AG09319 (cell line): ENCODE measurements around the gene TOMM5.

Experiments used
- DNase-seq: peaks from one replicate; pipeline ENCODE4 v3.0.0-alpha.2; 2010; ENCODE audit warnings: low read depth; ENCODE audit errors: extremely low read depth
- TF ChIP-seq, protein P1 (sequence below): IDR thresholded peaks from 2 replicates; pipeline ENCODE4 v1.5.1; 2011; ENCODE audit warnings: low read depth, mild to moderate bottlenecking, inconsistent platforms, low read length, moderate library complexity

Gene TOMM5

DNA sequence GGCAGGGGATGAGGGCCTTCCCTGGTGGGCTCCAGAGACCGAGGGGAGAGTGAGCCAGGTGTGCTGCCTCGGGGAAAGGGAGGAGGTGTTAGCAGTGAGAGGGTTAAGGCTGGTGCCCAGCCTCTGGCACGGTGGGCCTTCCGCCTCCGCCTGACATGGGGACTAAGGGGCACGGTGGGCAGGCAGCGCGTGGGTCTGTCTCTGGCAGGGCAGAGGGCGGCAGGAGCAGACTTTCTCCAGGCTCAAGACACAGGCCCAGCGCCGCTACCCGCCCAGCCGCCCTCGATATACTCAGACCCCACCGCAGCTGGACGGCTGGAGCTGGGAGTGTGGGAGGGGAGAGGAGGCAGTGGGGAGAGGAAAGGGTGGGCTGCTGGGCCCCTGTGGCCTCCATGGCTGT lies 43.4 kb upstream of the TOMM5 start:
- no peak for DNase-seq
- TF ChIP-seq, protein P1, sequence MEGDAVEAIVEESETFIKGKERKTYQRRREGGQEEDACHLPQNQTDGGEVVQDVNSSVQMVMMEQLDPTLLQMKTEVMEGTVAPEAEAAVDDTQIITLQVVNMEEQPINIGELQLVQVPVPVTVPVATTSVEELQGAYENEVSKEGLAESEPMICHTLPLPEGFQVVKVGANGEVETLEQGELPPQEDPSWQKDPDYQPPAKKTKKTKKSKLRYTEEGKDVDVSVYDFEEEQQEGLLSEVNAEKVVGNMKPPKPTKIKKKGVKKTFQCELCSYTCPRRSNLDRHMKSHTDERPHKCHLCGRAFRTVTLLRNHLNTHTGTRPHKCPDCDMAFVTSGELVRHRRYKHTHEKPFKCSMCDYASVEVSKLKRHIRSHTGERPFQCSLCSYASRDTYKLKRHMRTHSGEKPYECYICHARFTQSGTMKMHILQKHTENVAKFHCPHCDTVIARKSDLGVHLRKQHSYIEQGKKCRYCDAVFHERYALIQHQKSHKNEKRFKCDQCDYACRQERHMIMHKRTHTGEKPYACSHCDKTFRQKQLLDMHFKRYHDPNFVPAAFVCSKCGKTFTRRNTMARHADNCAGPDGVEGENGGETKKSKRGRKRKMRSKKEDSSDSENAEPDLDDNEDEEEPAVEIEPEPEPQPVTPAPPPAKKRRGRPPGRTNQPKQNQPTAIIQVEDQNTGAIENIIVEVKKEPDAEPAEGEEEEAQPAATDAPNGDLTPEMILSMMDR: no peak

DNA sequence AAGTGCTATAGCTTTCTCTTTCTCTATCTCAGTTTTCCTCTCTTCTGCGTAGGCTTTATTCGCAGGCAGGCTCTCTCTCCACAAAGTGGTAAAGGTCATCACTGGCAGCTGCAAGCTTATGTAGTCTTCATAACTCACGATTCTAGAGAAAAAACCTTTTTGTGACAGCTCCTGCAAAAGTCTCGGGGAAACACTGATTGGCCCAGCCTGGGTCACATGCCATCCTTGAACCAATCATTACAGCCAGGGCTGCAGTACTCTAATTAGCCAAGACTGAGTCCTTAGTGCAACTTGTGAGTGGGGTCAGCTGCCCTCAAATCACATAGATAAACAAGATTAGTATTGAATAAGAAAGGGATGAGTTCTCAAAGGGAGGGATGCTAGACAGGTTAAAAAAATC lies 40.1 kb upstream of the TOMM5 start:
- DNase-seq: no peak
- TF ChIP-seq, protein P1: no peak

- TF ChIP-seq, protein P1: no peak
- DNase-seq: no peak
These were observed 34.4 kb upstream of the TOMM5 start for GRCh38 chr9:37626708-37627292.

DNA sequence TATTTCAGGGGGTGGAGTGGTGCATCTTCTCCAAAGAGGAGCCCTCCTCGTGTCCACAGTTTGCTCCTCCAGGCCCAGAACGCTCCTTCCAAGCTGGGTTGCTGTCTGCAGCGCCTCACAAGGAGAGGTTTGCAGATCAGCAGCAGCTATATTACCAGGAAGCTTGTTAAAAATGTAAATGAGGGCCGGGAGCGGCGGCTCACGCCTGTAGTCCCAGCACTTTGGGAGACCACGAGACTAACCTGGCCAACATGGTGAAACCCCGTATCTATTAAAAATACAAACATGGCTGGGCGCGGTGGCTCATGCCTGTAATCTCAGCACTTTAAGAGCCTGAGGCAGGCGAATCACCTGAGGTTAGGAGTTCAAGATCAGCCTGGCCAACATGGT lies 33.4 kb upstream of the TOMM5 start:
- TF ChIP-seq, protein P1: no peak

GRCh38 chr9:37625036-37625757 lies 32.8 kb upstream of the TOMM5 start:
- no peak for DNase-seq
- TF ChIP-seq, protein P1: no peak

More for the DNA sequence above, 33.4 kb upstream of the TOMM5 start:
- DNase-seq: no peak

- DNase-seq: no peak
- TF ChIP-seq, protein P1: no peak
These were observed 31.7 kb upstream of the TOMM5 start for GRCh38 chr9:37624073-37624472.

DNA sequence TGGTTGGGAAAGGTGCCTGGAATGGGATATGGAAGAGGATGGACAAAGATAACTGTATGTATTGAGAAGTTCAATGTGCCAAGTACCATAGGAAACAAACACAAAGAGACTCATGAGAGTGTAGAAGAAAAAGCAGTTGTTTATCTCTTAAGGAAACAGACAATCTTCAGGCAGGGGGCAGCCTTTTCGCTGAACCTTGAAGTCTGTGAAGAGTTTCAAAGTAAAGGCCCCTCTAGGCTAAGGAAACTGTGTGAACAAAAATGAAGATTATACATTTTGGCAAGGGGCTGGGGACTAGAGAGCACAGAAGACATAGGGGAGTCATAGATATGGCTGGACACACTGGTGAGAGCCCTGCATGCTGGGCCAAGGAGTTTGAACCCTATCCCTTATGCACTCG lies 30.9 kb upstream of the TOMM5 start:
- TF ChIP-seq, protein P1: no peak
- no peak for DNase-seq
